ENCODE results near the gene EHMT1.

The EHMT1 gene

DNA sequence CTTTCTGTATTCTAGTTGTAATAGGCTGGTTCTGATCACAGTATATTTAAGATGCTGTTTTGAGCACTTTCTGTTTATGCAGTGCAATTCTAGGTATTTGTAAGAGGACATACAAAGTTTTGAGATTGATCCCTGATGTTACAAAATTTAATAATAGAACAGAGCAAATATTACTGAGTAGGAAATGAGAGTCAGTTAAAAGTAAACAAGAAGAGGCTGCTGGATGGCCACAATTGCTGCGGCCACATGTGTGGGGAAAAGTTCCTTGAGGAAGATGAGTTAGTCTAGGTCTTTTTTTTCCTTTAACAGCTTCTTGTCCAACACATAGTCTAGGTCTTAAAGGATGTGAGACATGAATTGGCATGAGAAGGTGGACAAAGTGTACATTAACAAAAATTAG is 11.3 kb downstream of the EHMT1 start:
- no peak for TF ChIP-seq TAF1 (IDR thresholded peaks at IDR 0.05; ENCODE audit: low read depth)
- no peak for TF ChIP-seq NFIC (IDR thresholded peaks at IDR 0.05)
- TF ChIP-seq, protein P1, sequence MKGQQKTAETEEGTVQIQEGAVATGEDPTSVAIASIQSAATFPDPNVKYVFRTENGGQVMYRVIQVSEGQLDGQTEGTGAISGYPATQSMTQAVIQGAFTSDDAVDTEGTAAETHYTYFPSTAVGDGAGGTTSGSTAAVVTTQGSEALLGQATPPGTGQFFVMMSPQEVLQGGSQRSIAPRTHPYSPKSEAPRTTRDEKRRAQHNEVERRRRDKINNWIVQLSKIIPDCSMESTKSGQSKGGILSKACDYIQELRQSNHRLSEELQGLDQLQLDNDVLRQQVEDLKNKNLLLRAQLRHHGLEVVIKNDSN (IDR thresholded peaks at IDR 0.05), result no peak
- no peak for TF ChIP-seq REST (IDR thresholded peaks at IDR 0.05; ENCODE audit: low read depth)
- TF ChIP-seq CEBPB (IDR thresholded peaks at IDR 0.05), result no peak
- TF ChIP-seq, protein P2, sequence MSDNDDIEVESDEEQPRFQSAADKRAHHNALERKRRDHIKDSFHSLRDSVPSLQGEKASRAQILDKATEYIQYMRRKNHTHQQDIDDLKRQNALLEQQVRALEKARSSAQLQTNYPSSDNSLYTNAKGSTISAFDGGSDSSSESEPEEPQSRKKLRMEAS (IDR thresholded peaks at IDR 0.05), result no peak
- no peak for TF ChIP-seq FOXM1 (IDR thresholded peaks at IDR 0.05; ENCODE audit: borderline replicate concordance, low read depth)
- no peak for TF ChIP-seq YY1 (IDR thresholded peaks at IDR 0.05; ENCODE audit: low read depth)
- no peak for TF ChIP-seq TCF12 (IDR thresholded peaks at IDR 0.05; ENCODE audit: low read depth)
- TF ChIP-seq CREB1 (IDR thresholded peaks at IDR 0.05; ENCODE audit: low read depth), result no peak
- TF ChIP-seq EGR1 (IDR thresholded peaks at IDR 0.05), result no peak
- no peak for TF ChIP-seq ZBTB7A (IDR thresholded peaks at IDR 0.05; ENCODE audit: low read depth)

GRCh38 chr9:137630679-137631078 is 11.9 kb downstream of the EHMT1 start:
- TF ChIP-seq REST (IDR thresholded peaks at IDR 0.05; ENCODE audit: low read depth) (no peak), NFIC (IDR thresholded peaks at IDR 0.05) (no peak), YY1 (IDR thresholded peaks at IDR 0.05; ENCODE audit: low read depth) (no peak), CREB1 (IDR thresholded peaks at IDR 0.05; ENCODE audit: low read depth) (no peak), RAD21 (IDR thresholded peaks at IDR 0.05; ENCODE audit: low read depth) (no peak), CEBPB (IDR thresholded peaks at IDR 0.05) (no peak), TEAD4 (IDR thresholded peaks at IDR 0.05) (no peak), EP300 (IDR thresholded peaks at IDR 0.05; ENCODE audit: borderline replicate concordance) (no peak), TAF1 (IDR thresholded peaks at IDR 0.05; ENCODE audit: low read depth) (no peak), FOXM1 (IDR thresholded peaks at IDR 0.05; ENCODE audit: borderline replicate concordance, low read depth) (no peak), ZBTB7A (IDR thresholded peaks at IDR 0.05; ENCODE audit: low read depth) (no peak), EGR1 (IDR thresholded peaks at IDR 0.05) (no peak), TCF12 (IDR thresholded peaks at IDR 0.05; ENCODE audit: low read depth) (no peak)
- TF ChIP-seq, protein P2 (IDR thresholded peaks at IDR 0.05), result no peak
- TF ChIP-seq, protein P1 (IDR thresholded peaks at IDR 0.05), result no peak

DNA sequence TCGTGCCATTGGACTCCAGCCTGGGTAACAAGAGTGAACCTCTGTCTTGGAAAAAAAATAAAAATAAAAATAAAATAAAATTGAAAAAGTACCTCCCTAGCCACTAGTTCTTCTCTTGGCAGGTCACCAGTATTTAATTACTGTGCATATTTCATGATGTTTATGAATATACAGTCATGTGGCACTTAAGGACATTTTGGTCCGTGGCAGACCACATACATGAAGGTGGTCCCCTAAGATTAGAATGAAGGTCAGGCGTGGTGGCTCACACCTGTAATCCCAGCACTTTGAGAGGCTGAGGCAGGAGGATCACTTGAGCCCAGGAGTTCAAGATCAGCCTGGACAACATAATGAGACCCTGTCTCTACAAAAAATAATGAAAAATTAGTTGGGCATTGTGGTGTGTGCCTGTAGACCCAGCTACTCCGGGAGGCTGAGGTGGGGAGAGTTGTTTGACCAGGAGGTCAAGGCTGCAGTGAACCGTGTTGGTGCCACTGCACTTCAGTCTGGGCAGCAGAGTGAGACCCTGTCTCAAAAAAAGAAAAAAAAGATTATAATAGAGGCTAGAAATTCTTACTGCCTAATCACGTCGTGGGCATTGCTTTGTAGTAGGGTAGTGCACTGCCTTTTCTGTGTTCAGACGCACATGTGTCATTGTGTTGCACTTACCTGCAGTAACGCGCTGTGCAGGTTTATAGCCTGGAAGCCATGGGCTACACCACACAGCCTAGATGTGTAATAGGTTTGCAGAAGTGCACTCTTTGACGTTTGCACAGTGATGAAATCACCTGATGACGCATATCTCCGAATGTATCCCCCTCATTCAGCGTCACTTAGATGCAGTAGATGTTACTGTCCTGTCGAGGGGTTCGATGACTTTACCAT is 12.8 kb downstream of the EHMT1 start:
- TF ChIP-seq CEBPB (IDR thresholded peaks at IDR 0.05) (no peak), RAD21 (IDR thresholded peaks at IDR 0.05; ENCODE audit: low read depth) (no peak), YY1 (IDR thresholded peaks at IDR 0.05; ENCODE audit: low read depth) (no peak), EP300 (IDR thresholded peaks at IDR 0.05; ENCODE audit: borderline replicate concordance) (no peak), EGR1 (IDR thresholded peaks at IDR 0.05) (no peak), TEAD4 (IDR thresholded peaks at IDR 0.05) (no peak), TCF12 (IDR thresholded peaks at IDR 0.05; ENCODE audit: low read depth) (no peak), CREB1 (IDR thresholded peaks at IDR 0.05; ENCODE audit: low read depth) (no peak), TAF1 (IDR thresholded peaks at IDR 0.05; ENCODE audit: low read depth) (no peak), NFIC (IDR thresholded peaks at IDR 0.05) (no peak), ZBTB7A (IDR thresholded peaks at IDR 0.05; ENCODE audit: low read depth) (no peak), FOXM1 (IDR thresholded peaks at IDR 0.05; ENCODE audit: borderline replicate concordance, low read depth) (no peak), REST (IDR thresholded peaks at IDR 0.05; ENCODE audit: low read depth) (no peak)
- TF ChIP-seq, protein P2 (IDR thresholded peaks at IDR 0.05), result no peak
- TF ChIP-seq, protein P1 (IDR thresholded peaks at IDR 0.05), result no peak
